Body of pancreas (tissue), 4 donors: ENCODE data around the gene SPRED3.
"Not testable (repeated sequence)": the region's sequence is repeated elsewhere in the genome, so short reads cannot be mapped to it uniquely, and the experiment has no call there.

Experiments
- POLR2A ChIP-seq, 3 donors: fragments of 450-650 bp; IDR thresholded peaks; one replicate each; pipeline ENCODE4 v1.6.1; 2016; ENCODE audit warnings: antibody characterized with exemption in 3 of 3, mild to moderate bottlenecking in 2 of 3
- TF ChIP-seq, protein P1 (sequence below), 7 experiments: fragments of 450-650 bp in 4 of 7; fragments of 200-600 bp in 3 of 7; sonication (generic) in 3 of 7; IDR thresholded peaks; one replicate each; pipeline ENCODE4 v1.5.1; 2016 to 2019; ENCODE audit warnings: antibody characterized with exemption in 7 of 7

GRCh38 chr19:38410407-38410806 lies 21.9 kb downstream of the SPRED3 start:
- TF ChIP-seq, protein P1, sequence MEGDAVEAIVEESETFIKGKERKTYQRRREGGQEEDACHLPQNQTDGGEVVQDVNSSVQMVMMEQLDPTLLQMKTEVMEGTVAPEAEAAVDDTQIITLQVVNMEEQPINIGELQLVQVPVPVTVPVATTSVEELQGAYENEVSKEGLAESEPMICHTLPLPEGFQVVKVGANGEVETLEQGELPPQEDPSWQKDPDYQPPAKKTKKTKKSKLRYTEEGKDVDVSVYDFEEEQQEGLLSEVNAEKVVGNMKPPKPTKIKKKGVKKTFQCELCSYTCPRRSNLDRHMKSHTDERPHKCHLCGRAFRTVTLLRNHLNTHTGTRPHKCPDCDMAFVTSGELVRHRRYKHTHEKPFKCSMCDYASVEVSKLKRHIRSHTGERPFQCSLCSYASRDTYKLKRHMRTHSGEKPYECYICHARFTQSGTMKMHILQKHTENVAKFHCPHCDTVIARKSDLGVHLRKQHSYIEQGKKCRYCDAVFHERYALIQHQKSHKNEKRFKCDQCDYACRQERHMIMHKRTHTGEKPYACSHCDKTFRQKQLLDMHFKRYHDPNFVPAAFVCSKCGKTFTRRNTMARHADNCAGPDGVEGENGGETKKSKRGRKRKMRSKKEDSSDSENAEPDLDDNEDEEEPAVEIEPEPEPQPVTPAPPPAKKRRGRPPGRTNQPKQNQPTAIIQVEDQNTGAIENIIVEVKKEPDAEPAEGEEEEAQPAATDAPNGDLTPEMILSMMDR (IDR thresholded peaks at IDR 0.05) = not testable (repeated sequence)
- not testable (repeated sequence) for TF ChIP-seq POLR2A (IDR thresholded peaks at IDR 0.05)
